Cardiac septum (tissue), 1 donor: ENCODE measurements around the gene PDE6C. TPM values are rescaled to one million over a fixed set of nuclear protein-coding genes. Genes with fewer than 3 reads are reported as not detected.

Experiments used
- DNase-seq: peaks from one replicate; pipeline ENCODE4 v3.0.0-alpha.2; 2020; ENCODE audit warnings: low spot score
- intact Hi-C: fragments of 100-400 bp; cut with DNase I; formaldehyde crosslinking; loops from one replicate; pipeline ENCODE4 v1.14.0; 2022
- total RNA-seq: library from RNA; stranded (reverse); fragmentation: NEBNext Ultra II Directional; extraction: Animal tissue kit (Norgen Biotek cat#: 25700); gene quantifications from one replicate; pipeline ENCODE4 v1.2.1, GENCODE V29; 2021
- donor health status: DM: no; HTN: no; CAD: no.

Gene PDE6C
- total RNA-seq, 1 donor from 2014 or later, result not detected

- DNase-seq, result no peak
- intact Hi-C loops, result no loop called here
Observed at GRCh38 chr10:93593254-93593653, 19.1 kb upstream of the PDE6C start.

DNA sequence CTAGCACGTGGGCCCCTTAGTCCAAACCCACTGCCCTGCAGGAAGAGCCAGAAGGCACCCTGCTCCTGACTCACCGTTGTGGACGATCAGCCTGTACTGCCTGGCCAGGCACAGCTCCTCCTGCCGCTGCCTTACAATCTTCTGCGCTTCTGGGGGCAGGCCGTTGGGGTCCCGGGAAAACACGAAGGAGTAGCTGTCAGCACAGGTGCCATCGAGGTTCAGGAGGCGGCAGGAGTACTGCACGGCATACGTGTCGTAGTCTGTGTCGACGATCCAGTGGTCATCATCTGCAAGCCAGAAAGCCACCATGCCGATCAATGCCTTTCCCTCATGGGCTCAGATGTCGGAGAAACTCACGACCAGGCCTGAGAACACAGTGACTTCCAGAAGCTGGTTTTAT lies 18.6 kb upstream of the PDE6C start:
- DNase-seq, result no peak
- intact Hi-C loops, result no loop called here

GRCh38 chr10:93594518-93594917 lies 17.8 kb upstream of the PDE6C start:
- DNase-seq, result no peak
- intact Hi-C loops, result no loop called here

DNA sequence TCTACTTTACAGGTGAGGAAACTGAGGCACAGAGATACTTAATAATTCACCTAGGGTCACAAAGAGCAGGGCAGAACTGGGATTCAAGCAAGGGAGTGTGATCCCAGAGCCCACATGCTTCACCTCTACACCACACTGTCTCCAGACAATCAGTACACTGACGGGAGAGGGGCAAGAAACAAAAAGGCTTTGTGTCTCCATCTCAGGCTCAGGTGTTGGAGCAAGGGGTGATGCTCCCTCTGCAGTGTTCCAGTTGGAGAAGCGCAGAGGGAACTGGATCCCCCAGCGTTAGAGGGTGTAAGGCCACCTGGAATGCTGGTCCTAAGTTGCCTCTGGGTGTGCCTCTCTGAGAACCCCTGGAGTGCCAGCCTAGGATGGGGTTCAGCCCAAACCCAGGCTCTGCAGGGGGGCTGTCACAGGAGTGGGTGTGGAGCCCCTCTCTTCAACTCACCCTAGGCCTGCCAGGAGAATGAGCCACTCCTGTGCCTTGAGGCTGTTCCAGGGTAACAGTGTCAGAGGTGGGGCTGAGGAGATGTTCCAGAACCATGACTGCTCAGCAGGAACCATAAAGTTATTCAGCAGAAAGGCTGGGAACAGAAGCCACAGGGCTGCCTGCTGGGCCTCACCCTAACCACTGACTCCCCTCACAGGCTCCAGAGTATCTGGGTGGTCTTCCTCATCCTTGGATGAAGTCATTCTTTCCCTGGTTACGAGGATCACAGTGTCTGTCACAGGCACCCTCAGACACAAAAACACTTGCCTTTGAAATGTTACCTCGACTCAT lies 16.8 kb upstream of the PDE6C start:
- intact Hi-C loops, result no loop called here
- no peak for DNase-seq

- intact Hi-C loops, result no loop called here
- DNase-seq, result no peak
Observed at GRCh38 chr10:93596539-93596938, 15.8 kb upstream of the PDE6C start.

DNA sequence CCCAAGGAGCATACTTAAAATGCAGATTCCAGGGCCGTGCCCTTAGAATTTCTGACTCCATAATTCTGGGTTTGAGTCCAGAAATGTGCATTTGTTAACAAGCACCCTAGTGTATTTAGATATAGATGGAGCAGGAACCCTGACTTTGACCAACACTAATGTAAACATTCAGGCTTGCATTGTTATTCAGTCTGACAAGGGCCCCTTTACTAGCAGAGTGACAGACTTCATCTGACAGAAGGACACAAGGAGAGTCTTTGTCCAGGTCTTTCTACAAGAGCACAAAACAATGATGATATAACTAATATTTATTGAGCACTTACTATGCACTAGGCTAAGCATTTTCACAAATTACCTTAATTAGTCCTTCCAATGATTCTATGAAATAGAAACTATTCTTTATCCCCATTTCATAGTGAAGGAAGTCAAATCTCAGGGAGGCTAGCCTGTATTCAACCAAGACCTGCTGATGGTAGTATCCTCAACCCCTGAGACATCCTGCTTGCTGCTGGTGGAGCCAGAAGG lies 15.2 kb upstream of the PDE6C start:
- intact Hi-C loops, result no loop called here
- DNase-seq, result no peak

- intact Hi-C loops, result no loop called here
- no peak for DNase-seq
Observed at GRCh38 chr10:93598157-93598556, 14.2 kb upstream of the PDE6C start.

DNA sequence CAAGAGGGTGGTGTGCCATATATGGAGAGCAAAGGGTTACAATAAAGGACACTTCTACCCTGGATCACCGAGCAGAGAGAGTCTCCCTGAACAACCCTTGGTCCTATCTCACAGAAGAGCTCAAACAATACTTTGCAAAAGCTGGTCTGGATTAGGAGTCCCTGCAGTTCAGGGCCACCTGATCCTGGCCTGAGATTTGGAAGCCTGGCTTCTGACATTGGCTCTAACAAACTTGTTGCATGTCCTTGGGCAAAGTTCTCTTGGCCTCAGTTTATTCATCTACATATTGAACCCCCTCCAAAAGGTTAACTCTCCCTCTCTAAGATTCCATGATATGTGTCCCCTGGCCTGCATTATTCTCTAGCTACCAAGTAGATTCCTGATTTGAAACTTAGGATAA lies 13.0 kb upstream of the PDE6C start:
- intact Hi-C loops, result no loop called here
- DNase-seq, result no peak

- intact Hi-C loops, result no loop called here
- DNase-seq, result no peak
Observed at GRCh38 chr10:93599778-93600177, 12.6 kb upstream of the PDE6C start.

DNA sequence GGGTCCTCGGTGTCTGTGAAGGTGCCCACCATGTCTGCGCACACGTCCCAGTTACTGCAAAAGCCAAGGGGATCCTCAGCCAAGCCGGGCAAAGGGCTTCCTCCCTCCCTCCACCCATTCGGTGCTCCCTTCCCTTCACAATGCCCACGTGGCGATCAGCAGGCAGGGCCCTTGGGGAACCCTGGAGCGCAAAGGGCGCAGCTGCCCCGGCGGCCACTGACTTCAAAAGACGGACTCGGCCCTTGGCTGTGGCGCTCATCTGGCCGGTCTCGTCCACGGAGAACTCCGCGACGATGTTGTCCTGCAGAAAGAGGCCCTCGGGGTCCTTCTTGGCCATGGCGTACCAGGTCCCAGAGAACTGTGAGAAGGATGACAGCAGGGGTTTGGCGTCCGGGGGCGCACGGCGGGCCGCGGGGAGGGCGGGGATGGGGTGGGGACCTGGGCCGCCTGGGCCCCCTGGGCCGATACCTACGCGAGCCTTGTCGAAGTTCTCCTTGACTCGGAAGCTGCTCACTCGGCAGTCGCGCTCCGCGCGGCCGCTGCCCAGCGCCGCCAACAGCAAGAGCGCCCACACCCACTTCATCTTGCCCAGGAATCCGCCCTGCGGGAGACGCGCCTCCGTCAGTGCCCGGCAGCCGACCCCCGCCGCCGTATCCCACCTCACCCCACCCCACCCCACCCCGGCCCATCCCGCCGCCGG lies 11.7 kb upstream of the PDE6C start:
- DNase-seq, result no peak
- intact Hi-C loops, result no loop called here

DNA sequence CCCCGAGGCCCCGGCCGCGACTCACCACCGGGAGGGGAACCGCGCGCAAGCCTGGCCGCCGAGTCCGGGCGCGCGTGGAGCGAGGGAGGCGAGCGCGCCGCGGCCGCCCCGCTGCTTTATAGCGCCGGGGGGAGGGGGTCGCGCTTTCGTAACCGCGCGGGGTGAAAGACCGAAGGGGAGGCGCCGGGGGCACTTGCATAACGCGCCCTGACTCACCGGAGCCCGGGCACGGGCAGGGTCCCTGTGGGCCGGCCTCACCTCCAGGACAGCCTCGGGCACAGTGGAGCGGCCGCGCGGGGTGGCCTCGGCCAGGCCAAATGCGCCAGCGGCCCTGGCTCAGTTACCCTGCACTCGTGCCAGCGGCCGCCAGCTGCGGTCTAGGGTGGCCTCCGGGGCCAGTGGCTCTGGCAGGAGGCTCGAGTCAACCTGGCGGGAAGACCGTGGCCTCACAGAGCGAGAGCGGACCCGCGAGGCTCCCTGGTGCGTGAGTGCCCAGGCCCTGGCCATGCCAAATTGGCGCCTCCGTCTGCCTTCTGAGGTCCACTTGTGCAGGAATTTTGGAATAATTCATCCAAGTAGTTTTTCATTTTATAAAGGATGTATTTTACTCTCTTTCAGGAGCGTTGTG lies 11.1 kb upstream of the PDE6C start, which contains the start of gene RBP4:
RBP4 (minus strand) TSS at position 90 of the 628 bp plus-strand sequence. CDS start 207 bp downstream, outside the sequence.
- no peak for DNase-seq
- intact Hi-C loops, result no loop called here

DNA sequence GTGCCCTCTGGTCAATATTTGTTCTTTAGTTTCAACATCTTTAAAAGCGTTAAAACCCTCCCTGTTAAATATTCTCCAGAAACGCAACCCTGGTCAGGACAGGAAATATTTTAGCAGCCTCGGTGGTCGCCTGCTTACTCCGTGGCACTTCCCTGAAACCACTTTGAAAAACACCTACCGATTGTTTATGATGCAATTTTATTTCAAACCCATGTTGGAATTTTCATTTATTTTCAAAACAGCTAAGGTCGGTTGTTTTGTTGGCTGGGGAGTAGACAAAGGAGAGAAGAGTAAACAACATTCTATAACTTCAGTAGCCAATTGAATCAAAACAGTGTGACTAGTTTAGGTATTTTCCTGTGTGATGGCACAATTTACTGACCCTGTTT lies 10.6 kb upstream of the PDE6C start:
- intact Hi-C loops, result no loop called here
- DNase-seq, result no peak

DNA sequence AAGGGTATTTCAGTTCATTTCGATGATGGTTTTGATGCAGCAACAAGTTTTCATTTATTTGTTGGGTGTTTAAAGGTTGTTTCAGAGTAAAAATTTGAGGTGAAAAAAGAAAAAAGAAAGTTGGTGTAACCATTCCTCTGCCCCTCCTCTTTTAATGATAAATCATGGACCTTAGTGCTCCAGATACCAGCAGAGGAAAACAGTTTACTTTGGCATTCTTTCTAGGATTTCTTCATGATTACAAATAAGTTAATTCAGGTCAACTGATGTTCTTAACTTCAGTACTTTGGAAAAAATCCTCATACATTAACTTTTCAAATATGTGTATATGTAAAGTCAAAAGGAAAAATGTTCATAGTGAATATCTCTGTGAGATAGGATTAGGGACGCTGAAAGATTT lies 9.3 kb upstream of the PDE6C start:
- intact Hi-C loops, result no loop called here

GRCh38 chr10:93604146-93604545 lies 8.2 kb upstream of the PDE6C start:
- intact Hi-C loops, result no loop called here
- DNase-seq, result no peak

More for the DNA sequence above, 9.3 kb upstream of the PDE6C start:
- no peak for DNase-seq

DNA sequence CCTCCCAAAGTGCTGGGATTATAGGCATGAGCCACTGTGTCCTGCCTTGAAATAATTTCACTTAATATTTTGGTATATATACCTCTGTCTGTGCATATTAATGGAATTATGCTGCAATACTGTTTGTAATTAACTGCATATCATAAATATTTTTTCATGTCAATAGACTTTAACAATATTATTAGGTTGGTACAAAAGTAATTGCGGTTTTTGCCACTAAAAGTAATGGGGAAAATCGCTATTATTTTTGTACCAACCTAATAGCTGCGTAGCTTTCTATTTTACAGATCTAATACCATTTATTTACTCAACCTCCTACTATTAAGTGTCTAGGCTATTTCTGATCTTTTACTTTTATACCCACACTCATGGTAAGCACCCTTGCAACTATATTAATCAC lies 3.9 kb upstream of the PDE6C start:
- intact Hi-C loops, result no loop called here
- no peak for DNase-seq

GRCh38 chr10:93613126-93613525 lies 789 bp downstream of the PDE6C start:
- no peak for DNase-seq
- intact Hi-C loops, result no loop called here

DNA sequence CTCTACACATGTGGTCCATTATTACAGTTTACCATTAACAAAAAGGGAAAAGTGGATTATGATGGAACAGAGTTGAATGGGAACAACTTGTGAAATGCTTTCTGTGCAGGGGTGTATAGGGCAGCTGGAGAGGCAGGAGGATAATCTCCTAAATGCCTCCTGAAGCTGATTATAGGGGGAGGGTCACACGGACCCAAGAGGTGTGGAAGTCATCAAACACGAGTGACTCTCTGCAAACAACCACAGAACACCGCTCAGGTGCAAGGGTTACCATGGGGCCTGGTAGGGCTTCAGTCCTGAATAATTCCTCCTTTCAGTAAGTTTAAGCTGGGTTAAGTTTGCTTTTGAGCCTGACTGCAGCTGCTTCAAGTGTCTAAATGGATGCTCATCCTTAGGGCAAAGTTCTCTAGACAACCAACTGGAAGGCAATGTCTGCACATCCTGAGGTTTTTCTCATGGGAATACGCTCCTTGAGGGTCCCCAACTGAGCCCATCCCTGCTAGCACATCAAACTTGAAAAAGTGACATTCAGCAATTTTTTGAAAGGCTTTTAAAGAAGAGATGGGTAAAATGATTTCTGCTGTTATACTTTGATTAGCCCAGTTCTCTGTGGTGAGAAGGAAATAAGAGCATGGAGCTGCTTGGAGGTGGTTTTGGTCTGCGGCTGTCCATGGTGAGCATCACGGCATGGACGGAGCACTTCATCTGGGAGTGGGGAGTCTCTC lies 1.9 kb downstream of the PDE6C start:
- intact Hi-C loops, result no loop called here
- no peak for DNase-seq

DNA sequence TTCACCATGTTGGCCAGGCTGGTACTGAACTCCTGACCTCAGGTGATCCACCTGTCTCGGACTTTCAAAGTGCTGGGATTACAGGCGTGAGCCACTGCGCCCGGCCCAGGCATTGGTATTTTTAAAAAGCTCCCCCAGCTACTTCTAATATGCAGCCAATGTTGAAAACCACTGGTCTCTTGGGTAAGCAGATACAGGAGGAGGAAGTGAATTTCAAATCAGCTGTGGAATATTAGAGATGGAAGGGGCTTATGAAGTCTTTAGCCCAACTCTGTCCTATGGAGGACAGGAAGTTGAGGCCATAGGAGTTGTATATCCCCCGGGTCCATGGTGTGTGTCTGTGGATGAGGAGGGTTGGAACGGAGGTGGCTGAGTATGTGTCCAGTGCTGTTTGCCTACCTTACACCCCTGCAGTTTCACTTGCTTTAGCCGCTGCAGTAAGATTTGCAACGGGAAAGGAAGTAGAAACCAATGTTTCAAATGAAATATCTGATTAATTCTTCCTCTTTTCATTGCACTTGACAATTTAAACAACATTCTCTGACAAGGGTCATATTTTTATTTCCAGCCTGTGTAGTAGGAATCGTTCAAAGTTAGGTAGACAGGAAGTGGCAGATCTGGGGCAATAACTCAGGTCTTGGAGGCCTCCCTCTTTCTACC lies 3.4 kb downstream of the PDE6C start:
- intact Hi-C loops, result no loop called here
- DNase-seq, result no peak

DNA sequence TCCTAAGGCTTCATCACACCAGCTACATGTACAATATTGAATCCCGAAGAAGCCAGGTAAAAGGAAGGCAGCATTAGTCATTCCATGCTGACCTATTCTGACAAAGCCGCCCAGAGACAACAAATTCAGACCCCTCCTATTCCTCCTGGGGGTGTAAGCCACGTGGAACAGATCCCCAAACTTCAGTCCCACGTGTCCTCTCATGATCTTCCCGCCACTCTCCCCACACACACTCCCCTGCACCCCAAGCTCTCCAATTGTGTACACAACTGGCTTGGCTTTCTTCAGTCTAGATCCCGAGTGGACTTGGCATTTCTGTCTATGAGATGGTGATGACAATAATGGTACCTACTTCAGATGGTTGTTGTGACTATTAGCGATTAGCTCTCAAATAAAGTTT lies 8.6 kb downstream of the PDE6C start:
- intact Hi-C loops, result no loop called here
- DNase-seq, result no peak
